Astrocyte of the spinal cord (primary cell): ENCODE data around the gene ZNF813.

Source experiments
- DNase-seq: peaks from one replicate; pipeline ENCODE4 v3.0.0; 2011; ENCODE audit warnings: low read depth, low spot score
- H3K4me3 ChIP-seq: 2 replicates; pipeline ENCODE4 v1.5.1; 2011; ENCODE audit warnings: low read depth, mild to moderate bottlenecking, low read length, moderate library complexity
- CTCF ChIP-seq: IDR thresholded peaks from 2 replicates; pipeline ENCODE4 v1.5.1; 2012; ENCODE audit warnings: low read depth, mild to moderate bottlenecking, low read length, inconsistent platforms
- in situ Hi-C: cut with HindIII; loops from 2 replicates; pipeline ENCODE4 v1.10.0; 2017; ENCODE audit warnings: low sequenced_read_pairs

The ZNF813 gene

DNA sequence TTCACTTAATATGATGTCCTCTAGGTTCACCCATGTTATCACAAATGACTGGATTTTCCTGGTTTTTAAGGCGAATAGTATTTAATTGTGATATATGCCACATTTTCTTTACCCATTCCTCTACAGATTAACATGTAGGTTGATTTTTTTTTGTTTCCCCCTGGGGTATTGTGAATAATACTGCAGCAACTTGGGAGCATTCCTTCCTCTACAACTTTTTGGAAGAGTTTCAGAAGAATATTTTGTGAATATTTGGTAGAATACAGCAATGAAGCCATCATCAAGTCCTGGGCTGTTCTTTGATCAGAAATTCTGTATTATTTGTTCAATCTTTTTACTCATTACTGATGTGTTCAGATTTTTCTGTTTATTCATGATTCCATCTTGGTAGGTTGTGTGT, 64.8 kb downstream of the ZNF813 start:
- DNase-seq = no peak
- TF ChIP-seq CTCF = no peak
- no peak overlapping the region for H3K4me3 ChIP-seq
- in situ Hi-C loops = no loop called here

GRCh38 chr19:53536225-53536548, 68.7 kb downstream of the ZNF813 start:
- TF ChIP-seq CTCF = no peak
- in situ Hi-C loops = no loop called here
- no peak for DNase-seq

DNA sequence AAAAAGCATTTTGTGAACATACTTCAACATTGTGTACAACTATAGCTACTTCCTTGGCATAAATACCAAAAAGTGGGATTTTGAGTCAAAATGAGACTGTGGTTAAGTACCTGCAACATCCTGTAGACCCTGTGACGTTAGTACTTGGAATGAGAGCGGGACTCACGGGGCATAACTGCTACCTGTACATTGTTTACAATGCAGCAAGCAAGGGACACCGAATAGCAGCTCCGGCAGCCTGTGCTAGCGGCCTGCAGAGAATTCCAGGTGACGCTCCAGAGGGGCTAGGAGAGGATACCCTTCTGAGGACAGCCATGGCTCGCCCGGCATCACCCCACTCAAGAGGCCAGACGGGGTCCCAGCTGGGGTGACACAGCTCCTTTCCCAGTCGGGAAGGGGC, 69.6 kb downstream of the ZNF813 start:
- in situ Hi-C loops = no loop called here
- DNase-seq = no peak
- TF ChIP-seq CTCF = no peak
- H3K4me3 ChIP-seq = peak overlapping the region; percentile 71

More at GRCh38 chr19:53536225-53536548, 68.7 kb downstream of the ZNF813 start:
- no peak overlapping the region for H3K4me3 ChIP-seq

DNA sequence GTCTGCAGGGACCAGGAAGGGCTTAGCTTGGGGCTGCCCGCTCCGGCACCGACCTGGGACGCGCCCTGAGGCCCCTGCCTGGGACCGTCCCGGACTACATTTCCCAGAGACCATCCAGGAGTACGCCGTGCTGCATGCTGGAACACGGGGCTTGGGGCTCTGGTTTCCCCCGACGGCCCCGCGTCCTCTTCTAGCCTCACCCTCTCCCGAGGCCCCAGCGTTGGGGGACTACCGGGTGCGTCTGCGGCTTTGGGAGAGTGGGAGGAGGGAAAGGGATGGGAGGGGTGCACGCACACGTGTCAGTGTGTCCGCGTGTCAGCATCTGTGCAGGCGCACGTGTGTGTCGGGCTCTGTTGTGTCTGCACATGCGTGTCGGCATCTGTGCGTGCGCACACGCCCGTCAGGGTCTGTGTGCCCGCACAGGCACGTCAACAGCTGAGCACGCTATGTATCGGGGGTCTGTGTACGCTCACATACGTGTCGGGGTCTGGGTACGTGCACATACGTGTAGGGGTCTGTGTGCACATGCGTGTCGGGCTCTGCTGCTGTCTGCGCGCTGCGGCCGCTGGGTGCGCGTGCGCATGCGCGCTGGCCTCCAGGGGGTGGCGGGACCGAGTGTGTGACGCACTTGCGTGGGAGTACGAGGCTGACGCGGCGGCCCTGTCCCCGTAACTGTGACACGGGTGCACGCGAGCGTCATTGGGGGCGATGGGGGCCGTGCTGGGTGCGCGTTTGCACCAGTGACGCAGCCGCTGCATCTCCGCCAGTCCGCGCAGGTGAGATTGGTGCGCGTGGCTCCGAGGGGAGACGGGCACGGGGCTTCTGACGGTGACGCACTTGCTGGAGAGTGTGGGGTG, 70.2 kb downstream of the ZNF813 start, which contains the start of gene ZNF331:
ZNF331 (plus strand) TSS at position 625 of the 857 bp plus-strand sequence. CDS start 31,232 bp downstream, outside the sequence.
- TF ChIP-seq CTCF = peak; percentile 24
- DNase-seq = peak; percentile 77
- H3K4me3 ChIP-seq = peak within 1 kb of the TSS; percentile 71
- in situ Hi-C loops = no loop called here

DNA sequence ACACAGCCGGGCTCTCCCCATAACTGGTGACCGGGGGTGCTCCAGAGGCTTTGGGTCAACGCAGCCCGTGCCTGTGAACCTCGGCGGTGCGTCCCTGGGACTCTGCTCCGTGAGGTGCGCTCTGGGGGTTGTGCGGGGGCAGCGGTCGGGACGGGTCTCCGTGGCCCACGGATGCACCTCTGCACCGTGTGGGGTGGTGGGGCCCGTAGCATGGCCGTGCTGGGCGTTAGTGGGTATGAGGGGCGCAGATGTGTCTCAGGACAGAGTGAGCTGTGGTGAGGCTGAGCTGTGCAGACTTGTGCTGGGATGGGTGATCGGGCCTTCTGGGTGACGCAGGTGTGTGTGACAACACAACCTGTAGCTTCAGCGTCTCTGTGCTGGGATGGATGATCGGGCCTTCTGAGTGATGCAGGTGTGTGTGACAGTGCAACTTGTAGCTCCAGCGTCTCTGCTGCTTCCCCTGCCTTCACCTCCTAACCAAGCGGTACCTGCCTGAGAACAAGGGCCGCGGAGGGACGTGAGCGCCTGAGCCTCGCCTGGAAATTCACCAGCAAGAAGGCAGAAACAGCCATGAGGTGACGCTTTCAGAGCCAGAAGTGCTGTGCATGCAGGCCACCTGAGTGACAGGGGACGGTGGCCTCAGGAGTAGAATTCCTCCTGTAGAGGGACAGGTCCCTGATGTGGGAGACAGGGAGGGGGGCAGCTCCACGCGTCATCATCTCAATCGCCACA, 71.0 kb downstream of the ZNF813 start:
- TF ChIP-seq CTCF = no peak
- DNase-seq = no peak
- in situ Hi-C loops = no loop called here
- peak overlapping the region; percentile 71 for H3K4me3 ChIP-seq

GRCh38 chr19:53540091-53540490, 72.6 kb downstream of the ZNF813 start:
- no peak for TF ChIP-seq CTCF
- in situ Hi-C loops = no loop called here
- no peak for DNase-seq
- no peak overlapping the region for H3K4me3 ChIP-seq
